AG04450 (cell line): ENCODE data around the gene PLXNB1. TPM values are rescaled to one million over a fixed set of nuclear protein-coding genes. Genes with fewer than 3 reads are reported as not detected.
A peak's percentile ranks its signal among the peaks of the same experiment; 100 is the strongest.

ENCODE experiments used
- CTCF ChIA-PET: fragments of 300-600, 350-600 bp; formaldehyde crosslinking; extraction: SDS; loops from one replicate; lab custom pipeline; 2022; ENCODE audit warnings: antibody characterized with exemption, inconsistent platforms; lab: Charles Lee
- POLR2A ChIA-PET: fragments of 350-600 bp; formaldehyde crosslinking; extraction: SDS; loops from one replicate; lab custom pipeline; 2021; ENCODE audit warnings: antibody characterized with exemption, inconsistent platforms; lab: Yijun Ruan, JAX
- DNase-seq: peaks from one replicate; pipeline ENCODE4 v3.0.0-alpha.2; 2011; ENCODE audit warnings: low read depth, low spot score
- H3K27ac ChIP-seq: one replicate; pipeline ENCODE4 v1.5.1; 2012; ENCODE audit warnings: low read depth, low read length, control low read depth
- H3K27me3 ChIP-seq: one replicate; pipeline ENCODE4 v1.6.0; 2012; ENCODE audit warnings: low read length; ENCODE audit not compliant: control insufficient read depth, insufficient read depth
- H3K4me3 ChIP-seq: 2 replicates; pipeline ENCODE4 v1.5.1; 2011; ENCODE audit warnings: mild to moderate bottlenecking, low read depth, low read length, control low read depth
- H3K9me3 ChIP-seq: 2 replicates; pipeline ENCODE4 v1.5.1; 2012; ENCODE audit warnings: low read length; ENCODE audit not compliant: control insufficient read depth, insufficient read depth
- polyA plus RNA-seq: library from polyadenylated mRNA; depleted of rRNA; stranded (reverse); fragments of >200 nt; gene quantifications from 2 replicates; pipeline ENCODE4 v1.2.3, GENCODE V29; 2011
- TF ChIP-seq, protein P1 (sequence below): IDR thresholded peaks from 2 replicates; pipeline ENCODE4 v1.5.1; 2011; ENCODE audit warnings: low read depth, low read length, control low read depth, inconsistent platforms

The PLXNB1 gene
- polyA plus RNA-seq, 1 experiment = 13.4 TPM

DNA sequence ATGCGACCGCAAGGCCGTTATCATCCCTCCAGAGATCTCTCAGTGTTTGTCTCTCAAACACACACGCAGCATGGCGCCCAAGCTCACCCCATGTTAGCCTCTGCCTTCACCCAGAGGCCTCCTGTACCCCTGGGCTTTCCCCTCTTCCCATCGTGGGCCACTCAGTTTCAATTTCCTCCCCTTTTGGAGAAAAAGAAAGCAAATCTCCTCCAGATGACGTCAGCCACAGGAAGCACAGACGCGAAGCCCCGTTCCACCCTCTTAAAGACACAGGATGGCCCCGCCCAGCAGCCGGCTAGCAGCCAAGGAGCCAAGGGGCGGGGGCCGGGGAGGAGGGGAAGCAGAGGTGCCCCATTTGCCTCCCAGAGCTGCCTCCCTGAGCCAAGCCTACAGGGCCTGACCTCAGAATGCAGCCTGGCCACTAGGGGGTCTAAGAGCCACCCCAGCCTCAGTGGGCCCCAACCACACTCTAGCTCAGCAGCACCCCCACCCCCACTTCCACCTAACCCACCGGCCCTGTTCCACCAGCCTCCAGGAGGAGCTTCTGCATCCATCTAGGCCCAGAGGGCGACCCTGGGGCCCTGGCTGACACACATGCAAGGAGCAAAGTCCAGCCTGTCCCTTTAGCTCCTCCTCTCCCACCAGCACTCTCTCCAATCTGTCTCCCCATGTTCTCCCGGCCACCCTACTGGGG, 43.2 kb upstream of the PLXNB1 start:
- H3K4me3 ChIP-seq = peak overlapping the region; percentile 93
- H3K27me3 ChIP-seq = no peaks in the 10 kb centered on the region
- peak; percentile 75 for DNase-seq
- ChIA-PET POLR2A (interaction anchor here (0.6 to 1.6 kb wide), 4 partner anchors 27 to 162 kb away, joined by 3 to 5 read pairs (median 4); partner anchors contain the start of genes ATRIP and SLC26A6), CTCF (interaction anchor here (0.7 to 2.7 kb wide), 10 partner anchors 9 to 163 kb away, joined by 3 to 11 read pairs (median 3); partner anchors contain the start of gene SLC26A6)
- no peaks in the 10 kb centered on the region; the same call in 1 of the 2 replicates for H3K9me3 ChIP-seq
- H3K27ac ChIP-seq = peak overlapping the region; percentile 97
- TF ChIP-seq, protein P1, sequence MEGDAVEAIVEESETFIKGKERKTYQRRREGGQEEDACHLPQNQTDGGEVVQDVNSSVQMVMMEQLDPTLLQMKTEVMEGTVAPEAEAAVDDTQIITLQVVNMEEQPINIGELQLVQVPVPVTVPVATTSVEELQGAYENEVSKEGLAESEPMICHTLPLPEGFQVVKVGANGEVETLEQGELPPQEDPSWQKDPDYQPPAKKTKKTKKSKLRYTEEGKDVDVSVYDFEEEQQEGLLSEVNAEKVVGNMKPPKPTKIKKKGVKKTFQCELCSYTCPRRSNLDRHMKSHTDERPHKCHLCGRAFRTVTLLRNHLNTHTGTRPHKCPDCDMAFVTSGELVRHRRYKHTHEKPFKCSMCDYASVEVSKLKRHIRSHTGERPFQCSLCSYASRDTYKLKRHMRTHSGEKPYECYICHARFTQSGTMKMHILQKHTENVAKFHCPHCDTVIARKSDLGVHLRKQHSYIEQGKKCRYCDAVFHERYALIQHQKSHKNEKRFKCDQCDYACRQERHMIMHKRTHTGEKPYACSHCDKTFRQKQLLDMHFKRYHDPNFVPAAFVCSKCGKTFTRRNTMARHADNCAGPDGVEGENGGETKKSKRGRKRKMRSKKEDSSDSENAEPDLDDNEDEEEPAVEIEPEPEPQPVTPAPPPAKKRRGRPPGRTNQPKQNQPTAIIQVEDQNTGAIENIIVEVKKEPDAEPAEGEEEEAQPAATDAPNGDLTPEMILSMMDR = peak; percentile 40

DNA sequence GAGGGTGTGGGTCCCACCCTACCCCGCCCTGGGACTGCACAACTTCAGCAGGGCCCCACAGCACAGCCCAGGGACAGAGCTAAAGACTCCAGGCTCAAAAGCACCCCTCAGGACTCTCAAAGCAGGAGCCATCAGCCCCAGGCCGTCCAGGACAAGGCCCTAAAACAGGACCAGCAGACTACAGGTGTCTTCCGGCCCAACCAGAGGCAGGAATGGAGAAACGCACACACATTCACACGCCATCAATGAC, 42.7 kb upstream of the PLXNB1 start:
- TF ChIP-seq, protein P1 = 0 out of 2 replicates have a peak, but pooled peaks have one; percentile 4
- ChIA-PET POLR2A (interaction anchor here (0.5 to 1.6 kb wide), 3 partner anchors 77 to 217 kb away, joined by 3 to 5 read pairs (median 5); partner anchors contain the start of gene SLC26A6), CTCF (interaction anchor here (0.7 to 2.7 kb wide), 5 partner anchors 10 to 77 kb away, joined by 3 to 11 read pairs (median 8); no protein-coding TSS in a partner anchor)
- Histone ChIP-seq H3K27ac (peak overlapping the region; percentile 97), H3K27me3 (no peaks in the 10 kb centered on the region), H3K4me3 (peak overlapping the region; percentile 93), H3K9me3 (no peaks in the 10 kb centered on the region; the same call in 1 of the 2 replicates)
- DNase-seq = no peak

DNA sequence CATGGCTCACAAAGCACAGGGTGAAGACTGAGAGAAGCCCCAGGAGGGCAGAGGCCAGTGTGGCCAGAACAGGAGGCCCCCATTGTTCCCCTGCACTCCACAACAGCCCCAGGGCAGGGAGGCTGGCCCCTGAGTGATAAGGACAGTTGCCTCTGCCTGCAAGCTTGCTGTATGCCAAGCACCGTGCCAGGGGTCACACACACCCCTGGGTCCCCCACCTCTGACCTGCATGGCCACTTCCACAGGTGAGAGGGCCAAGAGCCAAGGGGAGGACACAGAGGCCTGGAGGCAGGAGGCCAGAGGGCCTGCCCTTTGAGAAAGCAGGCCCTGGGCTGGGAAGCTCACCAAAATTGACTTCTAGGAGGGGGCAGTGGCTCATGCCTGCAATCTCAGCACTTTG, 40.4 kb upstream of the PLXNB1 start:
- Histone ChIP-seq H3K27ac (no peak overlapping the region), H3K4me3 (no peak overlapping the region), H3K27me3 (no peaks in the 10 kb centered on the region), H3K9me3 (no peaks in the 10 kb centered on the region; the same call in 1 of the 2 replicates)
- POLR2A ChIA-PET = interaction anchor here (0.6 to 0.7 kb wide), 2 partner anchors 45 to 198 kb away, joined by 3 to 5 read pairs; no protein-coding TSS in a partner anchor
- CTCF ChIA-PET = interaction anchor here (1.1 to 1.5 kb wide), 2 partner anchors 34 to 275 kb away, joined by 3 to 4 read pairs; no protein-coding TSS in a partner anchor
- TF ChIP-seq, protein P1 = no peak
- no peak for DNase-seq

DNA sequence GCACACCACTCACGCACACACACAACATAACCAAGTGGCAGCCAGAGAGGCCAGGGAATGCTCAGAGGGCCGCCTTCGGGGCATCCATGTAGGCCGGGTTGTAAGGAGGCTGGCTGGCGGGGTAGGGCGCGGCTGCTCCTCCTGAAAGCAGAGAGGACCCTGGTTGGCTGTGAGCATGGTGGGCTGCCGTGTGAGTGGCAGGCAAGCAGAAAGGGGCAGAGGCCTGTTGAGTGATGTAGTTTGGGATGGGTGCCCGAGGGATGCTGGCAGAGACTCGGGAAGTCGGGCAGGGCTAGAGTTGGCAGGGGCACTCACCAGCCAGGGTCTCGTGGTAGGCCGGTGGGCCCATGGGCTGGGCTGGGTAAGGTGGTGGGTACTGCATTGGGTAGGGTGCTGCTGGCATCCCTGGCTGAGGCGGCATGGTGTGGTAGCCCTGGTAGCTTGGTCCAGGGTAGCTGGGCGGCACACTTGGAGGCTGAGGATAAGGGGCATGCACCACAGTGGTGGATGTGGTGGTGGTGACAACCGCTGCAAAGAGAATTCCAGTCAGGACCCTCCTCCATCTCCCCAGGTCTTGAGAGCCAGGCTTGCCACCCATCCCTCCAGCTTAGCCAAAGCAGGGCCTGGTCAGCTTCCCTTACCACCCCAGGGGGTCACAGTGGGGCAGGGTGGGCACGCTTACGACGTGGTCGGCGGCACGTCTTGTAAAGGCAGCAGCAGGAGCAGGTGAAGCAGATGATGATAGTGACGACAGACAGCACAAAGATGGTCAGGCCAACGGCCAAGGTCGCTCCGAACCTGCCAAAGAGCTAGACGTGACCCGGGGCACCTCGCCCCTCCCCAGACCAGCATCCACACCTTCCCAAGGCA, 39.4 kb upstream of the PLXNB1 start:
- no peak for DNase-seq
- POLR2A ChIA-PET = no interaction called here
- CTCF ChIA-PET = interaction anchor here (1.1 to 1.5 kb wide), 2 partner anchors 33 to 274 kb away, joined by 3 to 4 read pairs; no protein-coding TSS in a partner anchor
- no peak overlapping the region for H3K4me3 ChIP-seq
- TF ChIP-seq, protein P1 = no peak
- H3K27me3 ChIP-seq = no peaks in the 10 kb centered on the region
- no peaks in the 10 kb centered on the region for H3K9me3 ChIP-seq
- no peak overlapping the region for H3K27ac ChIP-seq
